CD4-positive, alpha-beta T cell treated with Interferon alpha-2 for 1 hour (primary cell): ENCODE measurements around the gene RBMS2.
"Not testable (repeated sequence)": the region's sequence is repeated elsewhere in the genome, so short reads cannot be mapped to it uniquely, and the experiment has no call there.

Experiments used
- DNase-seq, 2 donors: peaks; one replicate each; pipeline ENCODE4 v3.0.0-alpha.2; 2020 to 2022

RBMS2 gene

GRCh38 chr12:56521590-56522371 lies at the start of gene RBMS2:
TSS of gene RBMS2 (plus strand) at chr12:56521820. CDS start at chr12:56522024, 204 bp downstream.
- peak; percentile 38 to 58 for DNase-seq

- DNase-seq, result no peak
Observed at GRCh38 chr12:56474389-56474788, 47.2 kb upstream of the RBMS2 start.

GRCh38 chr12:56476143-56476542 lies 45.5 kb upstream of the RBMS2 start:
- DNase-seq, result no peak

- no peak for DNase-seq
Observed at GRCh38 chr12:56476972-56477432, 44.6 kb upstream of the RBMS2 start.

GRCh38 chr12:56477521-56478225 lies 43.9 kb upstream of the RBMS2 start:
- DNase-seq, result no peak

- DNase-seq, result no peak
Observed at GRCh38 chr12:56479625-56480024, 42.0 kb upstream of the RBMS2 start.

GRCh38 chr12:56484566-56484965 lies 37.1 kb upstream of the RBMS2 start:
- DNase-seq, result no peak

GRCh38 chr12:56486694-56487093 lies 34.9 kb upstream of the RBMS2 start:
- DNase-seq, result no peak

- peak in 1 of 2 donors; percentile 14 for DNase-seq
Observed at GRCh38 chr12:56487448-56488040, 34.1 kb upstream of the RBMS2 start.

- DNase-seq, result peak; percentile 78 to 86
Observed at GRCh38 chr12:56488041-56488955, 33.3 kb upstream of the RBMS2 start, which contains the start of gene GLS2. TSS of gene GLS2 (minus strand) at chr12:56488161. CDS start at chr12:56488118, 43 bp downstream.

- no peak for DNase-seq
Observed at GRCh38 chr12:56490360-56490759, 31.3 kb upstream of the RBMS2 start.

GRCh38 chr12:56493409-56494105 lies 28.1 kb upstream of the RBMS2 start:
- not testable (repeated sequence) for DNase-seq

- not testable (repeated sequence) for DNase-seq
Observed at GRCh38 chr12:56494106-56494415, 27.6 kb upstream of the RBMS2 start.

GRCh38 chr12:56494481-56494880 lies 27.1 kb upstream of the RBMS2 start:
- not testable (repeated sequence) for DNase-seq

- DNase-seq, result peak; percentile 12 to 66
Observed at GRCh38 chr12:56496704-56497103, 24.9 kb upstream of the RBMS2 start.

GRCh38 chr12:56498126-56498902 lies 23.3 kb upstream of the RBMS2 start:
- not testable (repeated sequence) for DNase-seq

- not testable (repeated sequence) for DNase-seq
Observed at GRCh38 chr12:56499452-56499851, 22.2 kb upstream of the RBMS2 start.

- DNase-seq, result not testable (repeated sequence)
Observed at GRCh38 chr12:56499879-56500278, 21.7 kb upstream of the RBMS2 start.

- no peak for DNase-seq
Observed at GRCh38 chr12:56510786-56511185, 10.8 kb upstream of the RBMS2 start.

GRCh38 chr12:56514014-56514318 lies 7.7 kb upstream of the RBMS2 start:
- not testable (repeated sequence) for DNase-seq

- no peak for DNase-seq
Observed at GRCh38 chr12:56517854-56518253, 3.8 kb upstream of the RBMS2 start.
